Thyroid gland (tissue), 4 donors: ENCODE data around the gene LPCAT1.

Source experiments
- POLR2A ChIP-seq, 2 donors: fragments of 450-650 bp; IDR thresholded peaks; one replicate each; pipeline ENCODE4 v1.6.1; 2017; ENCODE audit warnings: antibody characterized with exemption in 2 of 2, mild to moderate bottlenecking in 2 of 2, moderate library complexity in 1 of 2
- TF ChIP-seq, protein P1 (sequence below), 6 experiments: fragments of 200-600 bp in 3 of 6; fragments of 450-650 bp in 3 of 6; sonication (generic) in 3 of 6; IDR thresholded peaks; one replicate each; pipeline ENCODE4 v1.5.1; 2016 to 2019; ENCODE audit warnings: antibody characterized with exemption in 6 of 6, mild to moderate bottlenecking in 2 of 6, inconsistent platforms in 1 of 6, moderate library complexity in 1 of 6

DNA sequence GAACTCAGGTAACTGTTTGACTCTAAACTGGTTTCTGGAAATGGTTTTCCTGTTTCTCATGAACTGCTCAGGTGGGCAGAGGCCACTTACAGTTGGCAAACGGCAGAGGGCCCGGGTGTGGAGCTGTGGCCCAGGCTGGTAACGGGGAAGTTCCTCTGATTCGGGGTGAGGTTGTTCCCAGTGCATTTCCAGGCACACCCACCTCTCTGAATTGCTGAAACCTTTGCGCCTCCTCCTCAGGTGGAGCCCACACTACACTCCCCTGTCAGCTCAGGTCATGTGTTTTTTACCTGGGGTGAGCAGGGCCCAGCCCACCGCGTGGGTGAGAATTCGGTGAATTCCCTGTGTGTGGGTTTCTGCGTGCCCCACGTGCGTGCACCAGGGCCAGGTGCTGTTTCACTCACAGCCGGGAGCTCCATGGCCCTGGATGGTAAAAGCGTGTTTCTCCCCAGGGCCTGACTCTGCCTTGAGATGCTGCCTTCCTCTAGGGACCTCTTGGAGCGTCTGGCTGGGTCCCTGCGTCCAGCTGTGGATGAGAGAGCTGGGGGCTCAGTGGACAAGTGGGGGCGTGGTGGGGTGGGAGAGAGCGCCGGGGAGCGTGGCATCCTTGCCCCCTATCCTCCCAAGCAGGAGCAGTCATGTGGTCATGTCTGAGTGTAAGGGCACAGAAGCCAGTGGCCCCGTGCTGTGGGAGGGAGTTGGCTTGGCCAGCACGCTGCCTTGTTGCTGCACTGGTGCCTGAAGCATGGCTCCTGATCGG lies 33.5 kb upstream of the LPCAT1 start:
- TF ChIP-seq, protein P1, sequence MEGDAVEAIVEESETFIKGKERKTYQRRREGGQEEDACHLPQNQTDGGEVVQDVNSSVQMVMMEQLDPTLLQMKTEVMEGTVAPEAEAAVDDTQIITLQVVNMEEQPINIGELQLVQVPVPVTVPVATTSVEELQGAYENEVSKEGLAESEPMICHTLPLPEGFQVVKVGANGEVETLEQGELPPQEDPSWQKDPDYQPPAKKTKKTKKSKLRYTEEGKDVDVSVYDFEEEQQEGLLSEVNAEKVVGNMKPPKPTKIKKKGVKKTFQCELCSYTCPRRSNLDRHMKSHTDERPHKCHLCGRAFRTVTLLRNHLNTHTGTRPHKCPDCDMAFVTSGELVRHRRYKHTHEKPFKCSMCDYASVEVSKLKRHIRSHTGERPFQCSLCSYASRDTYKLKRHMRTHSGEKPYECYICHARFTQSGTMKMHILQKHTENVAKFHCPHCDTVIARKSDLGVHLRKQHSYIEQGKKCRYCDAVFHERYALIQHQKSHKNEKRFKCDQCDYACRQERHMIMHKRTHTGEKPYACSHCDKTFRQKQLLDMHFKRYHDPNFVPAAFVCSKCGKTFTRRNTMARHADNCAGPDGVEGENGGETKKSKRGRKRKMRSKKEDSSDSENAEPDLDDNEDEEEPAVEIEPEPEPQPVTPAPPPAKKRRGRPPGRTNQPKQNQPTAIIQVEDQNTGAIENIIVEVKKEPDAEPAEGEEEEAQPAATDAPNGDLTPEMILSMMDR (IDR thresholded peaks at IDR 0.05) = no peak
- TF ChIP-seq POLR2A (IDR thresholded peaks at IDR 0.05) = no peak
